ENCODE results near the gene AKT1.

AKT1 gene

GRCh38 chr14:104742586-104743455 is 52.7 kb downstream of the AKT1 start:
- no peaks in the 10 kb centered on the region for H3K9me3 Mint-ChIP-seq
- DNase-seq, result no peak
- H3K4me1 Mint-ChIP-seq, result peaks cover 18% of the 10 kb centered on the region
- no peak for ATAC-seq
- H3K27ac Mint-ChIP-seq, result no peak overlapping the region
- no peak overlapping the region for H3K4me3 Mint-ChIP-seq
- H3K36me3 Mint-ChIP-seq (ENCODE audit: low read depth), result no peaks in the 10 kb centered on the region
- no peaks in the 10 kb centered on the region for H3K27me3 Mint-ChIP-seq

- no peak overlapping the region for H3K4me3 Mint-ChIP-seq
- H3K9me3 Mint-ChIP-seq, result no peaks in the 10 kb centered on the region
- ATAC-seq (no peak), DNase-seq (no peak)
- H3K27ac Mint-ChIP-seq, result no peak overlapping the region
- H3K4me1 Mint-ChIP-seq, result peaks cover 18% of the 10 kb centered on the region
- H3K27me3 Mint-ChIP-seq, result no peaks in the 10 kb centered on the region
- no peaks in the 10 kb centered on the region for H3K36me3 Mint-ChIP-seq (ENCODE audit: low read depth)
These were observed 53.7 kb downstream of the AKT1 start for GRCh38 chr14:104741803-104742251.

GRCh38 chr14:104741108-104741802 is 54.3 kb downstream of the AKT1 start:
- no peak for ATAC-seq
- H3K27ac Mint-ChIP-seq, result no peak overlapping the region
- no peaks in the 10 kb centered on the region for H3K9me3 Mint-ChIP-seq
- no peak for DNase-seq
- no peak overlapping the region for H3K4me3 Mint-ChIP-seq
- no peaks in the 10 kb centered on the region for H3K36me3 Mint-ChIP-seq (ENCODE audit: low read depth)
- no peaks in the 10 kb centered on the region for H3K27me3 Mint-ChIP-seq
- peaks cover 13% of the 10 kb centered on the region for H3K4me1 Mint-ChIP-seq

DNA sequence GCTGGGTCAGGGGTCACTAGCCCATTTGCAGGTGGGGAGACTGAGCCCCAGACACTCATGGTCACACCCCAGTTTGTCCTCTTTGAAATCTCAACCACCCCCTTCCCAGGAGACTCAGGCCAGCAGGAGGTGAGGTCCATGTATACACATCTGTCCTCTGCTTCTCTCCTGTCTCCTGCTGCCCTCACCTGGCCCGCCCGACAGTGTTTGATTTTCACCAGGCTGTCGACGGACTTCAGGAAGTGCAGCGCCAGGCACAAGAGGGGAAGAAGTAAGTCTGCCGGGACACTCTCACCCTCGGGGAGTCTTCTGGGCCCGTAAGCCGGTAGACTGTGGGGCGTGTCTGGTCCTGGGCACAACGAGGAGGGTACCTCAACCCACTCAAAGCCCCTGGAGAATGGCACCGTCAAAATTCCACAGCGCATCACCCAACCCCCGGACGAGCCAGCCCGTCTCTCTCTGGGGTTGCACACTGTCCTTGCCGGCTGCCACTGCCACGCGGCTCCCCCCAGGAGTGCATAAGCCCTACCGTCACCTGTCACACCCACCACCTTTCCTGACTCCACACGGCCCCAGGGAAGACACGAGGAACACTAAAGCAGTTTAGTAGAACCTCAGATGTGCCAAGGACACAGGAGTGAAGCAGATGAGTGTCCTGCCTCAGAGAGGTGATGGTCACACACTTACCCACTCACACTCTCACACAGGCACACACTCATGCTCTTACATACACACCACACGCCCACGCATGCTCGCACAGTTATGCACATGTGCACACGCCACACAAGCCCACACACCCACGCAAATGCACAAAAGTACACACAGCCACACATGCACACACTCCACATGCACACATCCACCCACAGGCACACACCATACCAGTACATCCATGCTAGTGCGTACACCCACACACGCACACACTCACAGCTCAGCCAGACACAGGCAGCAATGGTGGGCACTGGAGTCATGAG is 55.7 kb downstream of the AKT1 start:
- H3K36me3 Mint-ChIP-seq (ENCODE audit: low read depth), result no peaks in the 10 kb centered on the region
- no peak for ATAC-seq

DNA sequence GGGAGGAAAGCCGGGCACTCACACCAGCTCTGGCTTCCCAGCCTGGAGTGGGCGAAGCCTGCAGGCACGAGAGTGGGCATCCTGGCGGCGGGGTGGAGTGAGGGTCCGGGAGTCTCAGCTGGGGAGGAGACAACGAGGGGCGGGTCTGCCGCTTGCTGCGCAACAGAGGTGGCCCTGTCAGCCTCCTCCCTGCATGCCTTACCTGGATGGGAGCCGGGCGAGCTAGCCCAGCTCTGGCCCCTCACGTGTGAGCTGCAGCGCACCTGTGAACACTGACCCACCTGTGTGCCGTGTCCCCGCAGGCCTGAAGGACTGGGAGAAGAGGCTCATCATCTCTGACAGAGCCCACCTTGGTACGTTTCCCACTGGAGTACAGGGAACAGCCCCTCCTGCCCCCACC is 56.5 kb downstream of the AKT1 start:
- H3K27me3 Mint-ChIP-seq, result no peaks in the 10 kb centered on the region
- H3K4me1 Mint-ChIP-seq, result peaks cover 2% of the 10 kb centered on the region
- ATAC-seq, result no peak
- H3K9me3 Mint-ChIP-seq, result no peaks in the 10 kb centered on the region
- H3K27ac Mint-ChIP-seq, result no peak overlapping the region
- no peak for DNase-seq
- H3K36me3 Mint-ChIP-seq (ENCODE audit: low read depth), result no peaks in the 10 kb centered on the region
- no peak overlapping the region for H3K4me3 Mint-ChIP-seq

More for the DNA sequence above, 55.7 kb downstream of the AKT1 start:
- peaks cover 2% of the 10 kb centered on the region for H3K4me1 Mint-ChIP-seq
- H3K4me3 Mint-ChIP-seq, result no peak overlapping the region
- no peak for DNase-seq
- no peaks in the 10 kb centered on the region for H3K27me3 Mint-ChIP-seq
- H3K27ac Mint-ChIP-seq, result no peak overlapping the region
- H3K9me3 Mint-ChIP-seq, result no peaks in the 10 kb centered on the region

DNA sequence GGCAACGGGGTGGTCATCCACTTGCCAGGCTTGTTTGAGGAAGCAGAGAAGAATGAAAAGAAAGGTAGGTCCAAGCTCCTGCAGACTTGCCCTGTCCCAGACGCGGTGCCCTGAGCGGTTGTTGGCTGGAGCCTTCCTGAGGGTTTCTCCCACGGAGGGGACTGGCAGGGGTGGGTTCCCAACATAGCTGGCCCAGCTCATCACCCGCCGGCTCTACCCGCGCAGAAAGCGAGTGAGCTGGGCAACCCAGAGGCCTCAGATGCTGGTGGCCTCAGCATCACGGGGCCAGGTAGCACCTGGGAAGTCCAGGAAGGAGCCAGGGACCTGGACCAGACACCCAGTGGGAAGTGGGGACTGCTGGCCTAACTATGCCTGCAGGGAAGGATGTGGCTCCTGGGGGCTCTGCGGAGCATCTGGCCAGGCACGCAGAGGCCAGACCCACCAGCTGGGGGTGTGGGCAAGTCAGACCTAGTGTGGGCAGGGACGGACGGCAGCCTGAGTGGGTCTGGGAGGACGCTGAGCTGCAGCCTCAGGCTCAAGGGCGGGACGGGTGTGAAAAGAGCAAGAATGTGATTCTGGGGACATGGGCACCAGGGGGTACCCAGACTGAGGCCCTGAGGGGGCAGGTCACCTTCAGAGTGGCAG is 57.1 kb downstream of the AKT1 start:
- peaks cover 2% of the 10 kb centered on the region for H3K4me1 Mint-ChIP-seq
- H3K9me3 Mint-ChIP-seq, result no peaks in the 10 kb centered on the region
- ATAC-seq (no peak), DNase-seq (no peak)
- no peaks in the 10 kb centered on the region for H3K36me3 Mint-ChIP-seq (ENCODE audit: low read depth)
- no peaks in the 10 kb centered on the region for H3K27me3 Mint-ChIP-seq
- no peak overlapping the region for H3K27ac Mint-ChIP-seq
- no peak overlapping the region for H3K4me3 Mint-ChIP-seq

- DNase-seq, result no peak
- H3K27ac Mint-ChIP-seq, result no peak overlapping the region
- no peak for ATAC-seq
- no peaks in the 10 kb centered on the region for H3K27me3 Mint-ChIP-seq
- H3K9me3 Mint-ChIP-seq, result no peaks in the 10 kb centered on the region
- H3K4me3 Mint-ChIP-seq, result no peak overlapping the region
- H3K4me1 Mint-ChIP-seq, result peaks cover 2% of the 10 kb centered on the region
- no peaks in the 10 kb centered on the region for H3K36me3 Mint-ChIP-seq (ENCODE audit: low read depth)
These were observed 59.5 kb downstream of the AKT1 start for GRCh38 chr14:104735830-104736642.

- no peaks in the 10 kb centered on the region for H3K36me3 Mint-ChIP-seq (ENCODE audit: low read depth)
- H3K27ac Mint-ChIP-seq, result no peak overlapping the region
- DNase-seq, result no peak
- ATAC-seq, result no peak
- no peaks in the 10 kb centered on the region for H3K27me3 Mint-ChIP-seq
- H3K9me3 Mint-ChIP-seq, result no peaks in the 10 kb centered on the region
- peaks cover 2% of the 10 kb centered on the region for H3K4me1 Mint-ChIP-seq
- no peak overlapping the region for H3K4me3 Mint-ChIP-seq
These were observed 60.4 kb downstream of the AKT1 start for GRCh38 chr14:104734991-104735779.

GRCh38 chr14:104734601-104734990 is 61.0 kb downstream of the AKT1 start:
- no peak for ATAC-seq
- no peaks in the 10 kb centered on the region for H3K9me3 Mint-ChIP-seq
- no peak overlapping the region for H3K27ac Mint-ChIP-seq
- no peak overlapping the region for H3K4me3 Mint-ChIP-seq
- no peaks in the 10 kb centered on the region for H3K27me3 Mint-ChIP-seq
- DNase-seq, result no peak
- H3K36me3 Mint-ChIP-seq (ENCODE audit: low read depth), result no peaks in the 10 kb centered on the region
- no peaks in the 10 kb centered on the region for H3K4me1 Mint-ChIP-seq

- ATAC-seq (no peak), DNase-seq (no peak)
- Mint-ChIP-seq H3K36me3 (ENCODE audit: low read depth) (no peaks in the 10 kb centered on the region), H3K27ac (no peak overlapping the region), H3K9me3 (no peaks in the 10 kb centered on the region), H3K4me3 (no peak overlapping the region), H3K27me3 (no peaks in the 10 kb centered on the region), H3K4me1 (no peaks in the 10 kb centered on the region)
These were observed 61.4 kb downstream of the AKT1 start for GRCh38 chr14:104734051-104734587.

GRCh38 chr14:104732931-104733681 is 62.4 kb downstream of the AKT1 start:
- H3K36me3 Mint-ChIP-seq (ENCODE audit: low read depth), result no peaks in the 10 kb centered on the region
- H3K27ac Mint-ChIP-seq, result no peak overlapping the region
- H3K4me1 Mint-ChIP-seq, result no peaks in the 10 kb centered on the region
- no peak overlapping the region for H3K4me3 Mint-ChIP-seq
- no peaks in the 10 kb centered on the region for H3K27me3 Mint-ChIP-seq
- DNase-seq (no peak), ATAC-seq (no peak)
- no peaks in the 10 kb centered on the region for H3K9me3 Mint-ChIP-seq

- H3K36me3 Mint-ChIP-seq (ENCODE audit: low read depth), result no peaks in the 10 kb centered on the region
- no peaks in the 10 kb centered on the region for H3K27me3 Mint-ChIP-seq
- no peak overlapping the region for H3K27ac Mint-ChIP-seq
- H3K4me3 Mint-ChIP-seq, result no peak overlapping the region
- no peaks in the 10 kb centered on the region for H3K4me1 Mint-ChIP-seq
- ATAC-seq (no peak), DNase-seq (no peak)
- no peaks in the 10 kb centered on the region for H3K9me3 Mint-ChIP-seq
These were observed 63.2 kb downstream of the AKT1 start for GRCh38 chr14:104732355-104732804.
